GM21619 (cell line): ENCODE results near the gene UBE2QL1.

ENCODE experiments used
- ATAC-seq: cut with Tn5 transposase; IDR thresholded peaks from one replicate; pipeline ENCODE4 v1.9.1; 2021; ENCODE audit not compliant: unreplicated experiment

Gene UBE2QL1

DNA sequence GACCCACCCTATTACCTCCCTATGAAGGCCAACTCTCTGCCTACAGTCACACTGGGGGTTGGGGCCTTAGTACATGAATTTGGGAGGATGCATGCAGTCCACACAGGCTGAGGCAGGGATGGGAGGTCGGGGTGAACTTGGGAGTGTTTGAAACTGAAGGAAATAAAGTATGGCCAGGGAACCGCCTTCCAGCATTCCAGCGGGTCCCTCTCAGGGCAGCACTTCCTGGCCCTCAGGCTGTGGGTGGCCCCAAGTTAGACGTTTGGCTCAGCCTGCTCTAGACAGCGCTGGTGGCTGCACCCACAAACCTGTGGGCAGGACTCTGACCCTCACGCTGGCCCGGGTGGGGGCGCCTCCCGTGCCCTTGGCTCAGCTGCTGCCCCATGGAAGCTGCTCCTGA is 74.3 kb downstream of the UBE2QL1 start:
- no peak for ATAC-seq

GRCh38 chr5:6525422-6525821 is 76.8 kb downstream of the UBE2QL1 start:
- no peak for ATAC-seq

- ATAC-seq, result no peak
These were observed 77.3 kb downstream of the UBE2QL1 start for GRCh38 chr5:6525910-6526309.

DNA sequence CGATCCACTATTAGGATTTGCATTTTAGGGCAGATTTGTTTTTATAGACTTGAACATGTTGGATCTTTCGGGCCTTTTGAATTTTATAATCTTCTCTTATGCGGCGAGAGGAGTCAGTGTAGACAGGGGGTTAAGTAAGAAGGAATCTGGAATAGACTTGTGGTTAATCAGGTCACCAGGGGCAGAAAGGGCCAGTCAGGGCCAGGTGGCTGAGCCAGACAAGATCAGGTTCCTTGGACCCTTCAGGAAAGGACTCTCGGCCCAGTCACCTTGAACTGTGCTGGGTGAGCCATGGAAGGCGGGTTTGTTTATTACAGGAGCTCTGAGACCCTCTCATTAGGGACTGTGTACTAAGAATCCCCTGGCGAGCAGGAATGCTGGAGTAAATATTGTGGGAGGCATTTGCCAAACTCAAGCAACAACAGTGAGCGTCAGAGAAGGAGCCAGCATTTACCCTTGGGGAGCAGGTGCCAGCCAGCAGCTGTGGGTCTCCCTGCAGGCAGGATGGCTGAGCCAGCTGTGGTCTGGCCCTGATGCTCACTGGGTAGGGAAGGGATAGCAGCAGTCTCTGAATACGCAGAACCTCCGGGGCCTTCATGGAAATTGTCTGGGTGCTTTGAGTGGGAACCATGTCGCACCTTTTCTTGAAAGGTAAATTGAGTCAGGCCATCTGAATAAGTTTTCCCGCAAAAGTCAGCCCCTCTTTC is 79.2 kb downstream of the UBE2QL1 start:
- ATAC-seq, result no peak

DNA sequence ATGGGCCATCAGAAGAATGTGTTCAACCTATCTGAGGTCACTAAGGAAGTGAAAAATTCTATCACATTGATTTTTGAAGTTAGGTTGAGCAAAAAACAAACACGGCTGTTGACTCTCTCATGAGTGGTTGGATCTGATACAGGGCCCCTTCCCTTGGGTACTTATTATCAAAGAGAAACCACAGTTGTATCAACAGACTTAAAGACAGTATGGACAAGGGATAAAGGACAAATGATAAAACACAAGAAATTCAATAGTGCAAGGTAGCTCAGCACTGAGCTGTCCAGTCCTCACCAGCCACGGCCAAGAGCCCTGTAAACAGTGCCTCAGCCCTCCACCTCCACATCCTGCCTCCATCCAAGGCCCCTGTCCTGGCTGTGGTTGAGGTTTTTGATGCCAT is 86.9 kb downstream of the UBE2QL1 start:
- no peak for ATAC-seq

- ATAC-seq, result no peak
These were observed 90.4 kb downstream of the UBE2QL1 start for GRCh38 chr5:6539060-6539459.

GRCh38 chr5:6540111-6540827 is 91.6 kb downstream of the UBE2QL1 start:
- no peak for ATAC-seq

DNA sequence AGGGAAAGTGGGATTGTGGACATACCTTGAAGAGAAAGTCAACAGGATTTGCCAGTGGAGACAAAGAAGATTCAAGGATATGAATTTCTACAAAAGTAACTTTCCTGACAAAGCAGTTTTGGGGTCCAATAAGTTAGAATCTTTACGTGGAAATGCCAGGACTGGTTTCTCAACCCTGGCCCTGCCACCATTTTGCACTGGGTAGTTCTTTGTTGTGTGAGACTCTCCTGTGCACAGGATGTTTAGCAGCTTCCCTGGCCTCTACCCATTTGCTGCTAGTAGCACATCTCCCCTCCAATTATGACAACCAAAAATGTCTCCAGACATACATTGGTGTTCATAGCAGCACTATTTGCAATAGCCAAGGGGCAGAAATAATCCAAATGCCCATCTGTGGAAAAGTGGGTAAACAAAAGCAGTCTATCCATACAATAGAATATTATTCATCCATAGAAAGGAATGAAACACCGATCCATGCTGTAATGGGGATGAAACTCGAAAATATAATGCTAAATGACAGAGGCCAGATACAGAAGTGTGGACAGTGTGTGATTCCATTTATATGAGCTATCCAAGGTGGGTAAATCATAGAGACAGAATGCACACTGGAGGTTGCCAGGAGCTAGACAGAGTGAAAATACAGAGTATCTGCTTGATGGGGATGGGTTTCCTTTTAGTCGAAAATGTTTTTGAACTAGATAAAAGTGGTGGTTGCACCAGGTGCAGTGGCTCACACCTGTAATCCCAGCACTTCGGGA is 92.8 kb downstream of the UBE2QL1 start:
- ATAC-seq, result no peak

DNA sequence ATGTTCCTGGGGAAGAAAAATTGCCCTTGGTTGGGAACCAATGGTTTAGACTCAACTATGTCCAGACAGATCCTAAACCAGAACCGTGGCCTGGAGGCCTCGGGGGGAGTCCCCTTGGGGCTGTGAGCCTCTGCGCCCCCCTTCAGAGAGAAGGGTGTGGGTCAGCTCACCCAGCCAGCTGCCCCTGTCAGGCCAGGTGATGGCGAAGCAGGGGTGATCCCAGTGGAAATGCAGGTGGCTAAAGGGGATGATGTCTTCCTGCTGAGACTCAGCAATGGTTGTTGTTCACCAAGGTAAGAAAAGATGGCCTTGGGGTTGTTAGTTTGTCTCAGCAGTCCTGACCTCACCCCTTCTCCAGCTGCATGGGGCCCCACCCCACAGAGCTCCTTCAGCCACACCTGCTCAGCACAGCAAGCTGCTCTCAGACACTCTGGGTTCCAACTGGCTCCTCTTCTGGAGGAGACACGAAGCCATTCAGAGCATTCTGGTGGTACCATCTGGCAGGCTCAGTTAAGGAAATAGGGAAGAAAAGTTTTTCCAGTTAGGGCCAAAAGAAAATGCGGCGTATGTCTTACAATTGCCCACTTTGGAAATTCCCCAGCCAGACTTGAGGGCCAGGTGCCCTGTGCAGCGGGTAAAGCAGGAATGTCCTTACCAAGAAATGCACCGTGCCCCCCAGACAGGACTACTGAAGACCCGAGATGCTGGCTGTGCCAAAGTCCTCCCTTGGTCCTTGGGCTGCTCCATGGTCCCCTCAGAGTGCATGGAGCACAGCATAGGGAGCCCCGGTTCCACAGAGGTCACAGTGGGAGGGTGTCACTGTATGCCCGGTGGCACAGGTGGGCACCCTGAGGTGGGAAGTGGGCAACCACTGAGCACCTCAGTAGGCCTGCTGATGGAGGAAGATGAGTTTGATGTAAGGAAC is 94.0 kb downstream of the UBE2QL1 start:
- ATAC-seq, result no peak

DNA sequence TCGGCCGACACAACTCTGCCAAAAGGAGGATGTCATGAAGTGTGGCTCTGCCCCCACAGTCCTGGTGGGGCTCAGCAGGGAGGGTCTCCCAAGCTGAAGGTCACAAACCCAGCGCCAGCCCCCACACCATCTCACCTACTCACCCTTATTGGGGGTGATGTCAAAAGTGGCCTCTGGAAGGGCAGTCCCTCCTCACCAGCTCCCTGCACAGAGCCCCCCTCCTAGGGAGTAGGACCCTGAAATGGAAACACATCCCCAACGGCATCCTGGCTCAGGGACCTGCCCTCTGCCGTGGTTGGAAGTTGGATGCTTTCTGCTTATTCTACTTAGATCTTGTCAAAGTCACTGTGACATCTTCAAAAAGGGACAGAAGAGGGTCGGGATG is 94.7 kb downstream of the UBE2QL1 start:
- ATAC-seq, result no peak

- ATAC-seq, result no peak
These were observed 95.3 kb downstream of the UBE2QL1 start for GRCh38 chr5:6543830-6544560.
